LNCAP (cell line): ENCODE results near the gene OSBPL3.

Experiments used
- TF ChIP-seq, protein P1 (sequence below): fragments of 450-650 bp; IDR thresholded peaks from 2 replicates; pipeline ENCODE4 v1.5.1; 2017; ENCODE audit warnings: mild to moderate bottlenecking

Gene OSBPL3

DNA sequence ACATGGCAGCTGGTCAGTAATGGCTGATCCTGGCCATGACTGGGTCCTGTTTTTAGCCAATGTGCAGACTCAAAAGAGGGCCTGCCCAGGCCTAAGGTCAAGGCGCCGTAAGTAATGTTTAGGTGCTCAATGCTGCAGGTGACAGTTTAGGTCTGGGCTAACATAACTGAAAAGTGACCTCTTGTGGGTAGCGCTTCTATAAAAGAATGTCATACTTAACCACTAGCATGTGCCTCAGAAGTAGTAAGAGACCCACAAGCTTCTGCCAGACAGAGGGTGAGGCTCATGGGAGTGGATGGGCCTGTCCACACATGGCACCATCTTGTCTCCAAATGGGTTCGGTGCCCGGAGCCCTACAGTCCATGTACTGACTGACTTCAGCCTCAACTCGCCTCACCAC is 132.2 kb downstream of the OSBPL3 start:
- TF ChIP-seq, protein P1, sequence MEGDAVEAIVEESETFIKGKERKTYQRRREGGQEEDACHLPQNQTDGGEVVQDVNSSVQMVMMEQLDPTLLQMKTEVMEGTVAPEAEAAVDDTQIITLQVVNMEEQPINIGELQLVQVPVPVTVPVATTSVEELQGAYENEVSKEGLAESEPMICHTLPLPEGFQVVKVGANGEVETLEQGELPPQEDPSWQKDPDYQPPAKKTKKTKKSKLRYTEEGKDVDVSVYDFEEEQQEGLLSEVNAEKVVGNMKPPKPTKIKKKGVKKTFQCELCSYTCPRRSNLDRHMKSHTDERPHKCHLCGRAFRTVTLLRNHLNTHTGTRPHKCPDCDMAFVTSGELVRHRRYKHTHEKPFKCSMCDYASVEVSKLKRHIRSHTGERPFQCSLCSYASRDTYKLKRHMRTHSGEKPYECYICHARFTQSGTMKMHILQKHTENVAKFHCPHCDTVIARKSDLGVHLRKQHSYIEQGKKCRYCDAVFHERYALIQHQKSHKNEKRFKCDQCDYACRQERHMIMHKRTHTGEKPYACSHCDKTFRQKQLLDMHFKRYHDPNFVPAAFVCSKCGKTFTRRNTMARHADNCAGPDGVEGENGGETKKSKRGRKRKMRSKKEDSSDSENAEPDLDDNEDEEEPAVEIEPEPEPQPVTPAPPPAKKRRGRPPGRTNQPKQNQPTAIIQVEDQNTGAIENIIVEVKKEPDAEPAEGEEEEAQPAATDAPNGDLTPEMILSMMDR, result no peak

DNA sequence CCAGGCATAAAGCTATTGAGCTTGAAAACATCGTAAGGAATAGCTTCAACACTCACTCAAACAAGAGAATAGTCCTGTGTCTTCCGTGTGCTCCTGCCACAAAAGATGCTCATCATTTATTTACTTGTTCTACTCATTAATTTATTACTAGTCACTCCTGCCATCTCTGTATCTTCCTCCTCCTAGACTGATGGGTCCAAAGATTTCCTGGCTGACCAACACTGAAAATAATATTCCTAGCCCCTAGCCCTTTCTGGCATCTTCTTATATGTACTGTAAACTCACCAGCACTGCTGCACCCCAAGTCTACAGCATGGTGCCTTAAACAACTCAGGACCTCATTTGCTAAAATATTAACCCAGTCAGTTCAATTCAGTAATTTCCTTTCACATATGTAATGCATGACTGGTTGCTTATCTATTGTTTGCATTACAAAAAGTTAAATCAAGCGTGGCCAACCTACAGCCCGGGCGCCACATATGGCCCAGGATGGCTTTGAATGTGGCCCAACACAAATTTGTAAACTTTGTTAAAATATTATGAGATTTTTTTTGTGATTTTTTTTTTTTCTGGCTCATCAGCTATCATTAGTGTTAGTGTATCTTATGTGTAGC is 136.1 kb downstream of the OSBPL3 start:
- TF ChIP-seq, protein P1, result no peak

DNA sequence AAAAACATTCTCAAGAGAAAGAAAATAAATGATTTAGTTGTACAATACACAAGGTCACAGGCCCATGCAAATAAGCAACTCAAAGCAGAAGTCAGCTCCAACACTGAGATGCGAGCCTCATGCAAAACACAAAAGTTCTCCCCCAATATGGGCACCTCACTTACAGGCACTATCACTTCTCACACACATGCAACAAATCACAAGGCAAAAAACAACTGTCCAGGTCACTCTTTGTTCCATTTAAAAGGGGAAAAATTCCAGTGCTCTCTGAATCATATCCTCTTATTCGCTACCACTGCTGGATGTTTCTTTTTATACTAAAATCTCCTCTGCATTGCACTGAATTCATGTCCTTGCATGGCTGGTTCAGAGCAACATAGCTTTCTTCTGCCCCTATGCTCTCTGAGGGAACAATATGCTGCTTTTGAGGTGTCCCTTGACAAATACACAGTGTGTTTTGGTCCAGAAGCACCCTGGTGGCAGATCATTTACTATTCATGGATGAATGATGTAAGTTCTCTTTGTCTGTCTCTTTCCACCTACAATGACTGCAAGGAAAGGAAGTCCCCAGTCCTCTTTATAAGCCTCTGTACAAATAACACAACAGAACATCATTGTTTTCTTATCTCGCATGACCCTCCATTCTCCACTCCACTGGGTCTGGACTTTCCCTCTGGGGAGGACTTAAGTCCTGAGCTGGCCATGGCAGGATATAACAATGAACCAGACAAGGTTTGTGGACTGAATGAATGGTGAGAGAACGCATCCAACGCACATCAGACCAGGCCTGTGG is 137.3 kb downstream of the OSBPL3 start:
- TF ChIP-seq, protein P1, result no peak

DNA sequence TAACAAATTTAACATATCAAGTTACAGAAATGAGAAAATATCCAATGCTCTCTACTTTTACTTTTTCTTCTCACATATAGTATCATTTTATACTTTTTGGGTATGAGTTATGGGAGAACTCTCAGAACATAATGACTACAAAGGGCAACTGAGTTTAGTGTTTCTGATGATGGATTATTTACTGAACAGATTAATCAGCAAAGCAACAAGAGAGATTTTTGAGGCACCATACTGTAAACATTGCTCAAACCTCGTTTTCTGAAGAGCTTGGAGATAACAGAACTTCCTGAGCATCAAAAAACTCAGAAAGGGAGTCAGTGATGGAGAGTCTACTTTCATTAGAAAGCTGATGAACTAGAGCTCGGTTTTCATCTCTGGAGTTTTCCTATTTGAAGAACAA is 137.9 kb downstream of the OSBPL3 start:
- TF ChIP-seq, protein P1, result no peak

DNA sequence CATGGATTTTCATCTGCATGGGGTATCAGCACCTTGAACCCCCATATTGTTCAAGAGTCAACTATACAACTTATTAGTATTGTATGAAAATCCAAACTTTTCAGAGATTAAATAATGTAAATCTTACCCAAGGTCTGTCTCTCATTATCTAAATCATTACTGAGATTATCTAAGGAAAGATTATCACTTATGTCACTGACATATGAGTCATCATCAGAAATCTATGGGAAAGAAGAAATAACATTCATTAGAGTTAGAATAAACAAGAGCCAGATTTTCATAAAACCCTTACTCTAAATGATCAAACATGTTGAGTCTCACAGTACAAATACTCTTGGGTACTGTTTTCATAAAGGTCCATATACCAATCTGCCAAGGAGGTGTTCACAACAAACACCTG is 139.4 kb downstream of the OSBPL3 start:
- TF ChIP-seq, protein P1, result no peak

DNA sequence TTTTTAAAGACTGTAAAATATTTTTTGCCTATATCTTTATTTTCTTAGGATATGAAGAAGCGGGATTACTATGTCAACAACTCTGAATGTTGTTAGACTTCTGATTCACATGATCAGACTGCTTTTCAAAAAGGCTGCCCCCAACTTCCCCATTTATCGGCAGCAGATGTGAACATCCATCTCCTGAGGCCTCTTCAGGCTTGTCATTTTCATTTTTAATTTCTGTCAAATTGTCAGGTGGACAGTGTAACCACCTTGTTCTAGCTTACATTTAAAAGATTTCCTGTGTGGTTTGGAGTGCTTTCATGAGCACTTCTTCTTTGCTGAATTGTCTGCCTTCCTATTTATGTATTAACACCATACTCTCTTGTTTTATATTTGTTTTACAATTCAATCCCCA is 143.9 kb downstream of the OSBPL3 start:
- TF ChIP-seq, protein P1, result no peak

DNA sequence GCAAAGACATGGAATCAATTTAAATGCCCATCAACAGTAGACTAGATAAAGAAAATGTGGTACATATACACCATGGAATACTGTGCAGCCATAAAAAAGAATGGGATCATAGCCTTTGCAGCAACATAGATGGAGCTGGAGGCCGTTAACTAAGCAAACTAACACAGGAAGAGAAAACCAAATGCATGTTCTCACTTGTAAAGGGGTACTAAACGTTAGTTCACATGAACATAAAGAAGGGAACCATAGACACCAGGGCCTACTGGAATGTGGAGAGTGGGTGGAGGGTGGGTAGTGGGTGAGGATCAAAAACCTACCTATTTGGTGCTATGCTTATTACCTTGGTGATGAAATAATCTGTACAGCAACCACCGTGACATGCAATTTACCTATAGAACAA is 144.3 kb downstream of the OSBPL3 start:
- TF ChIP-seq, protein P1, result no peak
